ENCODE data around the gene SLC28A1. TPM values are rescaled to one million over a fixed set of nuclear protein-coding genes. Genes with fewer than 3 reads are reported as not detected.

The SLC28A1 gene
- total and polyA plus RNA-seq, 4 donors = 0.09 to 39.7 (median 18.3) TPM

DNA sequence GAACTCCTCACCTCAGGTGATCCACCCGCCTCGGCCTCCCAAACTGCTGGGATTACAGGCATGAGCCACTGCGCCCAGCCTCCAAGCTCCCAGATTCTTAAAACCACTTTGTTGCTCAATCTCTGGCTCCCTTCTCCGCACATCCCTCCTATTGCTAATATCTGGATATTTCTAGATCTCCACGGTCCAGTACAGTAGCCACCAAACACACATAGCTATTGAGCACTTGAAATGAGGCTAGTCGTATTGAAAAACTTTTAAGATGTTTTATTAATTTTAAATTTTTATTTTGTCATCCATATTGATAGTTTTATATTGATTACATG lies 44.3 kb downstream of the SLC28A1 start:
- WGBS = 71% methylated on average over 6 of the region's 6 CpGs
- H3K27me3 ChIP-seq (ENCODE audit: control insufficient read depth in 4 of 4, insufficient read depth in 4 of 4, low read length in 3 of 4) = no peaks in the 10 kb centered on the region
- H3K9ac ChIP-seq (ENCODE audit: low read depth in 1 of 2, low read length in 2 of 2) = no peak overlapping the region
- peaks cover 2 to 46% (median 17%) of the 10 kb centered on the region in 4 donors for H3K36me3 ChIP-seq (ENCODE audit: control insufficient read depth in 4 of 4, insufficient read depth in 3 of 4, low read depth in 1 of 4, low read length in 3 of 4)
- TF ChIP-seq FOXA2 (IDR thresholded peaks at IDR 0.05) (no peak), EGR1 (IDR thresholded peaks at IDR 0.05; ENCODE audit: low read depth in 2 of 2) (no peak), NR2F2 (IDR thresholded peaks at IDR 0.05) (no peak), HNF4G (IDR thresholded peaks at IDR 0.05) (no peak), RXRA (IDR thresholded peaks at IDR 0.05) (no peak), JUND (IDR thresholded peaks at IDR 0.05) (no peak), FOXA1 (IDR thresholded peaks at IDR 0.05) (no peak), YY1 (IDR thresholded peaks at IDR 0.05) (no peak), GABPA (IDR thresholded peaks at IDR 0.05 in 1 of 2, conservative IDR thresholded peaks at IDR 0.05 in 1 of 2) (no peak), RAD21 (IDR thresholded peaks at IDR 0.05) (no peak)
- TF ChIP-seq, protein P1, sequence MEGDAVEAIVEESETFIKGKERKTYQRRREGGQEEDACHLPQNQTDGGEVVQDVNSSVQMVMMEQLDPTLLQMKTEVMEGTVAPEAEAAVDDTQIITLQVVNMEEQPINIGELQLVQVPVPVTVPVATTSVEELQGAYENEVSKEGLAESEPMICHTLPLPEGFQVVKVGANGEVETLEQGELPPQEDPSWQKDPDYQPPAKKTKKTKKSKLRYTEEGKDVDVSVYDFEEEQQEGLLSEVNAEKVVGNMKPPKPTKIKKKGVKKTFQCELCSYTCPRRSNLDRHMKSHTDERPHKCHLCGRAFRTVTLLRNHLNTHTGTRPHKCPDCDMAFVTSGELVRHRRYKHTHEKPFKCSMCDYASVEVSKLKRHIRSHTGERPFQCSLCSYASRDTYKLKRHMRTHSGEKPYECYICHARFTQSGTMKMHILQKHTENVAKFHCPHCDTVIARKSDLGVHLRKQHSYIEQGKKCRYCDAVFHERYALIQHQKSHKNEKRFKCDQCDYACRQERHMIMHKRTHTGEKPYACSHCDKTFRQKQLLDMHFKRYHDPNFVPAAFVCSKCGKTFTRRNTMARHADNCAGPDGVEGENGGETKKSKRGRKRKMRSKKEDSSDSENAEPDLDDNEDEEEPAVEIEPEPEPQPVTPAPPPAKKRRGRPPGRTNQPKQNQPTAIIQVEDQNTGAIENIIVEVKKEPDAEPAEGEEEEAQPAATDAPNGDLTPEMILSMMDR (IDR thresholded peaks at IDR 0.05; ENCODE audit: low read depth, low read length, missing input control) = no peak
- TF ChIP-seq, protein P2, sequence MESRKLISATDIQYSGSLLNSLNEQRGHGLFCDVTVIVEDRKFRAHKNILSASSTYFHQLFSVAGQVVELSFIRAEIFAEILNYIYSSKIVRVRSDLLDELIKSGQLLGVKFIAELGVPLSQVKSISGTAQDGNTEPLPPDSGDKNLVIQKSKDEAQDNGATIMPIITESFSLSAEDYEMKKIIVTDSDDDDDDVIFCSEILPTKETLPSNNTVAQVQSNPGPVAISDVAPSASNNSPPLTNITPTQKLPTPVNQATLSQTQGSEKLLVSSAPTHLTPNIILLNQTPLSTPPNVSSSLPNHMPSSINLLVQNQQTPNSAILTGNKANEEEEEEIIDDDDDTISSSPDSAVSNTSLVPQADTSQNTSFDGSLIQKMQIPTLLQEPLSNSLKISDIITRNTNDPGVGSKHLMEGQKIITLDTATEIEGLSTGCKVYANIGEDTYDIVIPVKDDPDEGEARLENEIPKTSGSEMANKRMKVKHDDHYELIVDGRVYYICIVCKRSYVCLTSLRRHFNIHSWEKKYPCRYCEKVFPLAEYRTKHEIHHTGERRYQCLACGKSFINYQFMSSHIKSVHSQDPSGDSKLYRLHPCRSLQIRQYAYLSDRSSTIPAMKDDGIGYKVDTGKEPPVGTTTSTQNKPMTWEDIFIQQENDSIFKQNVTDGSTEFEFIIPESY (IDR thresholded peaks at IDR 0.05) = no peak
- TF ChIP-seq, protein P3, sequence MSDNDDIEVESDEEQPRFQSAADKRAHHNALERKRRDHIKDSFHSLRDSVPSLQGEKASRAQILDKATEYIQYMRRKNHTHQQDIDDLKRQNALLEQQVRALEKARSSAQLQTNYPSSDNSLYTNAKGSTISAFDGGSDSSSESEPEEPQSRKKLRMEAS (IDR thresholded peaks at IDR 0.05) = no peak
- TF ChIP-seq, protein P4, sequence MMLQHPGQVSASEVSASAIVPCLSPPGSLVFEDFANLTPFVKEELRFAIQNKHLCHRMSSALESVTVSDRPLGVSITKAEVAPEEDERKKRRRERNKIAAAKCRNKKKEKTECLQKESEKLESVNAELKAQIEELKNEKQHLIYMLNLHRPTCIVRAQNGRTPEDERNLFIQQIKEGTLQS (IDR thresholded peaks at IDR 0.05) = no peak
- TF ChIP-seq, protein P5, sequence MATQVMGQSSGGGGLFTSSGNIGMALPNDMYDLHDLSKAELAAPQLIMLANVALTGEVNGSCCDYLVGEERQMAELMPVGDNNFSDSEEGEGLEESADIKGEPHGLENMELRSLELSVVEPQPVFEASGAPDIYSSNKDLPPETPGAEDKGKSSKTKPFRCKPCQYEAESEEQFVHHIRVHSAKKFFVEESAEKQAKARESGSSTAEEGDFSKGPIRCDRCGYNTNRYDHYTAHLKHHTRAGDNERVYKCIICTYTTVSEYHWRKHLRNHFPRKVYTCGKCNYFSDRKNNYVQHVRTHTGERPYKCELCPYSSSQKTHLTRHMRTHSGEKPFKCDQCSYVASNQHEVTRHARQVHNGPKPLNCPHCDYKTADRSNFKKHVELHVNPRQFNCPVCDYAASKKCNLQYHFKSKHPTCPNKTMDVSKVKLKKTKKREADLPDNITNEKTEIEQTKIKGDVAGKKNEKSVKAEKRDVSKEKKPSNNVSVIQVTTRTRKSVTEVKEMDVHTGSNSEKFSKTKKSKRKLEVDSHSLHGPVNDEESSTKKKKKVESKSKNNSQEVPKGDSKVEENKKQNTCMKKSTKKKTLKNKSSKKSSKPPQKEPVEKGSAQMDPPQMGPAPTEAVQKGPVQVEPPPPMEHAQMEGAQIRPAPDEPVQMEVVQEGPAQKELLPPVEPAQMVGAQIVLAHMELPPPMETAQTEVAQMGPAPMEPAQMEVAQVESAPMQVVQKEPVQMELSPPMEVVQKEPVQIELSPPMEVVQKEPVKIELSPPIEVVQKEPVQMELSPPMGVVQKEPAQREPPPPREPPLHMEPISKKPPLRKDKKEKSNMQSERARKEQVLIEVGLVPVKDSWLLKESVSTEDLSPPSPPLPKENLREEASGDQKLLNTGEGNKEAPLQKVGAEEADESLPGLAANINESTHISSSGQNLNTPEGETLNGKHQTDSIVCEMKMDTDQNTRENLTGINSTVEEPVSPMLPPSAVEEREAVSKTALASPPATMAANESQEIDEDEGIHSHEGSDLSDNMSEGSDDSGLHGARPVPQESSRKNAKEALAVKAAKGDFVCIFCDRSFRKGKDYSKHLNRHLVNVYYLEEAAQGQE (IDR thresholded peaks at IDR 0.05) = no peak
- H3K4me3 ChIP-seq (ENCODE audit: low read depth in 1 of 3, low read length in 3 of 3) = no peak overlapping the region
- no peak overlapping the region for H3K27ac ChIP-seq (ENCODE audit: low read depth in 1 of 2, low read length in 2 of 2)
- H3K9me3 ChIP-seq (ENCODE audit: control insufficient read depth in 4 of 4, low read length in 3 of 4) = no peaks in the 10 kb centered on the region
- H3K4me1 ChIP-seq (ENCODE audit: control insufficient read depth in 4 of 4, insufficient read depth in 4 of 4, low read length in 3 of 4) = peaks cover 6 to 14% (median 7%) of the 10 kb centered on the region in 4 donors
- DNase-seq (ENCODE audit: low spot score) = no peak
